GM19023 (cell line): ENCODE data around the gene SFMBT1.
"Not testable (repeated sequence)": the region's sequence is repeated elsewhere in the genome, so short reads cannot be mapped to it uniquely, and the experiment has no call there.

Source experiments
- ATAC-seq: cut with Tn5 transposase; IDR thresholded peaks from one replicate; pipeline ENCODE4 v1.9.1; 2021; ENCODE audit warnings: mild to moderate bottlenecking, moderate library complexity; ENCODE audit not compliant: unreplicated experiment

Gene SFMBT1

GRCh38 chr3:53038679-53039375, 7.0 kb downstream of the SFMBT1 start:
- ATAC-seq = no peak

GRCh38 chr3:53035825-53036619, 9.9 kb downstream of the SFMBT1 start:
- no peak for ATAC-seq

- not testable (repeated sequence) for ATAC-seq
These were observed 10.9 kb downstream of the SFMBT1 start for GRCh38 chr3:53035018-53035417.

- not testable (repeated sequence) for ATAC-seq
These were observed 11.5 kb downstream of the SFMBT1 start for GRCh38 chr3:53034411-53034810.

- no peak for ATAC-seq
These were observed 13.3 kb downstream of the SFMBT1 start for GRCh38 chr3:53032609-53033008.

- ATAC-seq = no peak
These were observed 15.0 kb downstream of the SFMBT1 start for GRCh38 chr3:53030619-53031449.

- no peak for ATAC-seq
These were observed 17.2 kb downstream of the SFMBT1 start for GRCh38 chr3:53028641-53029040.

- ATAC-seq = no peak
These were observed 18.5 kb downstream of the SFMBT1 start for GRCh38 chr3:53027254-53027844.

- ATAC-seq = no peak
These were observed 19.3 kb downstream of the SFMBT1 start for GRCh38 chr3:53026382-53027162.

GRCh38 chr3:53024315-53024714, 21.6 kb downstream of the SFMBT1 start:
- no peak for ATAC-seq

- ATAC-seq = no peak
These were observed 22.6 kb downstream of the SFMBT1 start for GRCh38 chr3:53023072-53023823.

- no peak for ATAC-seq
These were observed 23.2 kb downstream of the SFMBT1 start for GRCh38 chr3:53022647-53023046.

- no peak for ATAC-seq
These were observed 29.6 kb downstream of the SFMBT1 start for GRCh38 chr3:53016236-53016635.

- no peak for ATAC-seq
These were observed 34.5 kb downstream of the SFMBT1 start for GRCh38 chr3:53011324-53011723.

- ATAC-seq = no peak
These were observed 35.9 kb downstream of the SFMBT1 start for GRCh38 chr3:53009826-53010539.

- no peak for ATAC-seq
These were observed 36.9 kb downstream of the SFMBT1 start for GRCh38 chr3:53008932-53009331.

GRCh38 chr3:53005854-53006513, 39.9 kb downstream of the SFMBT1 start:
- no peak for ATAC-seq

- no peak for ATAC-seq
These were observed 40.5 kb downstream of the SFMBT1 start for GRCh38 chr3:53005338-53005737.
